ENCODE results near the gene HOXC12. TPM values are rescaled to one million over a fixed set of nuclear protein-coding genes. Genes with fewer than 3 reads are reported as not detected.

Gene HOXC12
- total and polyA plus RNA-seq, 2 donors (not counting 1 experiment from before 2014, with no cell fraction given): not detected

GRCh38 chr12:53998900-53999236 lies 44.2 kb downstream of the HOXC12 start:
- Histone ChIP-seq H3K9me3 (ENCODE audit: control extremely low read depth in 1 of 3, control insufficient read depth in 2 of 3, insufficient read depth in 1 of 3, low read length in 2 of 3) (peaks cover 0 to 67% (median 0%) of the 10 kb centered on the region in 3 donors), H2AFZ (ENCODE audit: insufficient read depth, low read depth, low read length, poor library complexity, severe bottlenecking) (no peak overlapping the region), H3K36me3 (replicated peaks in 1 of 2; ENCODE audit: control extremely low read depth in 1 of 2, control insufficient read depth in 1 of 2, extremely low read depth in 1 of 2, insufficient read depth in 2 of 2, low read length in 1 of 2) (no peaks in the 10 kb centered on the region), H4K20me1 (ENCODE audit: control insufficient read depth, insufficient read depth, low read length, poor library complexity, severe bottlenecking) (no peaks in the 10 kb centered on the region), H3K27ac (ENCODE audit: low read length in 2 of 2) (no peak overlapping the region), H3K79me2 (ENCODE audit: control insufficient read depth, insufficient read depth, low read length) (no peaks in the 10 kb centered on the region), H3K27me3 (replicated peaks in 1 of 4; ENCODE audit: control extremely low read depth in 1 of 4, control insufficient read depth in 3 of 4, insufficient read depth in 4 of 4, low read length in 3 of 4) (peaks cover 0 to 99% (median 83%) of the 10 kb centered on the region in 4 experiments), H3K4me3 (ENCODE audit: control extremely low read depth in 1 of 5, extremely low read depth in 1 of 5, insufficient read depth in 1 of 5, low read depth in 2 of 5, low read length in 4 of 5) (no peak overlapping the region), H3K4me1 (ENCODE audit: control insufficient read depth in 2 of 2, insufficient read depth in 2 of 2, low read length in 2 of 2) (peaks cover 37 to 66% of the 10 kb centered on the region in 2 donors), H3K9ac (ENCODE audit: low read length) (no peak overlapping the region), H3K4me2 (replicated peaks; ENCODE audit: low read depth, low read length, poor library complexity, severe bottlenecking) (no peak overlapping the region)
- Mint-ChIP-seq H3K4me3 (no peak overlapping the region), H3K9me3 (ENCODE audit: insufficient read depth) (no peaks in the 10 kb centered on the region), H3K4me1 (peaks cover 32% of the 10 kb centered on the region), H3K27me3 (peaks cover 86% of the 10 kb centered on the region), H3K27ac (no peak overlapping the region)
- ChIA-PET CTCF (interaction anchor here (0.9 to 5.0 kb wide), 4 partner anchors 14 to 208 kb away, joined by 3 to 20 read pairs (median 10); partner anchors contain the start of gene HOXC10), POLR2A (no interaction called here)
- no peak for DNase-seq
- ATAC-seq (ENCODE audit: low read depth): no peak
- 16% methylated on average over 6 of the region's 13 CpGs for WGBS (ENCODE audit: insufficient coverage)
- TF ChIP-seq EZH2 (IDR thresholded peaks at IDR 0.05; ENCODE audit: borderline replicate concordance, insufficient read depth, low read depth, low read length, poor library complexity, severe bottlenecking) (no peak), CTCF (IDR thresholded peaks at IDR 0.05) (no peak)
- intact Hi-C loops (cut with micrococcal nuclease): loop anchor here (5.0 kb wide), 2 partner anchors 33 to 47 kb away; partner anchors contain the start of genes HOXC12 and HOXC5

- Histone ChIP-seq H3K4me3 (ENCODE audit: control extremely low read depth in 1 of 5, extremely low read depth in 1 of 5, insufficient read depth in 1 of 5, low read depth in 2 of 5, low read length in 4 of 5) (peak overlapping the region in 1 of 5 experiments; percentile 4), H3K79me2 (ENCODE audit: control insufficient read depth, insufficient read depth, low read length) (no peaks in the 10 kb centered on the region), H2AFZ (ENCODE audit: insufficient read depth, low read depth, low read length, poor library complexity, severe bottlenecking) (no peak overlapping the region), H3K27me3 (replicated peaks in 1 of 4; ENCODE audit: control extremely low read depth in 1 of 4, control insufficient read depth in 3 of 4, insufficient read depth in 4 of 4, low read length in 3 of 4) (peaks cover 0 to 99% (median 85%) of the 10 kb centered on the region in 4 experiments), H3K4me1 (ENCODE audit: control insufficient read depth in 2 of 2, insufficient read depth in 2 of 2, low read length in 2 of 2) (peaks cover 34 to 65% of the 10 kb centered on the region in 2 donors), H3K36me3 (replicated peaks in 1 of 2; ENCODE audit: control extremely low read depth in 1 of 2, control insufficient read depth in 1 of 2, extremely low read depth in 1 of 2, insufficient read depth in 2 of 2, low read length in 1 of 2) (no peaks in the 10 kb centered on the region), H3K9ac (ENCODE audit: low read length) (no peak overlapping the region), H3K9me3 (ENCODE audit: control extremely low read depth in 1 of 3, control insufficient read depth in 2 of 3, insufficient read depth in 1 of 3, low read length in 2 of 3) (peaks cover 0 to 66% (median 0%) of the 10 kb centered on the region in 3 donors), H3K4me2 (replicated peaks; ENCODE audit: low read depth, low read length, poor library complexity, severe bottlenecking) (peak overlapping the region; percentile 29), H4K20me1 (ENCODE audit: control insufficient read depth, insufficient read depth, low read length, poor library complexity, severe bottlenecking) (no peaks in the 10 kb centered on the region), H3K27ac (ENCODE audit: low read length in 2 of 2) (no peak overlapping the region)
- no peak for DNase-seq
- ChIA-PET POLR2A (no interaction called here), CTCF (interaction anchor here (0.9 to 5.0 kb wide), 5 partner anchors 15 to 208 kb away, joined by 3 to 20 read pairs (median 5); partner anchors contain the start of gene HOXC10)
- no peak for TF ChIP-seq CTCF (IDR thresholded peaks at IDR 0.05)
- no peak for TF ChIP-seq EZH2 (IDR thresholded peaks at IDR 0.05; ENCODE audit: borderline replicate concordance, insufficient read depth, low read depth, low read length, poor library complexity, severe bottlenecking)
- H3K4me3 Mint-ChIP-seq: peak overlapping the region; percentile 13
- H3K27me3 Mint-ChIP-seq: peaks cover 89% of the 10 kb centered on the region
- peak overlapping the region; percentile 20 for H3K27ac Mint-ChIP-seq
- H3K4me1 Mint-ChIP-seq: peaks cover 28% of the 10 kb centered on the region
- no peaks in the 10 kb centered on the region for H3K9me3 Mint-ChIP-seq (ENCODE audit: insufficient read depth)
- intact Hi-C loops (cut with micrococcal nuclease): loop anchor here (5.0 to 10.0 kb wide), 3 partner anchors 33 to 365 kb away; partner anchors contain the start of genes GPR84, HOXC12 and HOXC5
- 12% methylated on average over 22 of the region's 35 CpGs for WGBS (ENCODE audit: insufficient coverage)
- ATAC-seq (ENCODE audit: low read depth): no peak
Observed at GRCh38 chr12:53999559-54000115, 44.9 kb downstream of the HOXC12 start.
